Measurements from ENCODE around the gene ITGA2. TPM values are rescaled to one million over a fixed set of nuclear protein-coding genes. Genes with fewer than 3 reads are reported as not detected.

ITGA2 gene
- total and polyA plus RNA-seq, 9 of the 15 experiments (the other 6 are each of a cell fraction or from before 2014, with no cell fraction given): 0.01 to 0.09 (median 0.03) TPM; not detected in 5

GRCh38 chr5:53090229-53090628, 101.1 kb downstream of the ITGA2 start:
- no peak overlapping the region for H3K4me2 ChIP-seq (ENCODE audit: insufficient read depth, low read length)
- no TSS peak for BruUV-seq (replicated peaks)
- ATAC-seq (no peak), FAIRE-seq (no peak), DNase-seq (ENCODE audit: extremely low read depth in 1 of 4, low spot score in 3 of 4) (no peak)
- no peaks in the 10 kb centered on the region for H4K20me1 ChIP-seq (replicated peaks; ENCODE audit: control insufficient read depth, insufficient read depth, low read length)
- WGBS (ENCODE audit: insufficient coverage, low coverage, missing lambda C conversion rate): 2% methylated on average over 5 of the region's 5 CpGs
- no peaks in the 10 kb centered on the region for H3K9me1 ChIP-seq (ENCODE audit: control insufficient read depth, insufficient read depth, low read length)
- intact Hi-C loops (cut with micrococcal nuclease): loop anchor here (10.0 kb wide), 1 partner anchor 285 kb away; no protein-coding TSS in a partner anchor
- CTCF ChIA-PET (ENCODE audit: low intra/inter-chr PET ratio): no interaction called here
- H3K4me3 ChIP-seq: no peak overlapping the region
- in situ Hi-C loops (cut with MboI): no loop called here
- no peak overlapping the region for H2AFZ ChIP-seq (ENCODE audit: low read depth, low read length)
- H3K79me2 ChIP-seq (ENCODE audit: control insufficient read depth, insufficient read depth, low read length): no peaks in the 10 kb centered on the region
- no peaks in the 10 kb centered on the region for H3K4me1 ChIP-seq (replicated peaks in 1 of 2; ENCODE audit: control insufficient read depth in 2 of 2, insufficient read depth in 2 of 2, low read length in 2 of 2)
- no peaks in the 10 kb centered on the region for H3K27me3 ChIP-seq (ENCODE audit: control insufficient read depth in 2 of 2, insufficient read depth in 2 of 2, low read length in 2 of 2)
- no peak overlapping the region for H3K9ac ChIP-seq (ENCODE audit: insufficient read depth in 1 of 2, low read depth in 2 of 2, low read length in 2 of 2)
- no peaks in the 10 kb centered on the region for H3K9me3 ChIP-seq (replicated peaks; ENCODE audit: control insufficient read depth, insufficient read depth, low read depth, low read length)
- TF ChIP-seq, protein P1, sequence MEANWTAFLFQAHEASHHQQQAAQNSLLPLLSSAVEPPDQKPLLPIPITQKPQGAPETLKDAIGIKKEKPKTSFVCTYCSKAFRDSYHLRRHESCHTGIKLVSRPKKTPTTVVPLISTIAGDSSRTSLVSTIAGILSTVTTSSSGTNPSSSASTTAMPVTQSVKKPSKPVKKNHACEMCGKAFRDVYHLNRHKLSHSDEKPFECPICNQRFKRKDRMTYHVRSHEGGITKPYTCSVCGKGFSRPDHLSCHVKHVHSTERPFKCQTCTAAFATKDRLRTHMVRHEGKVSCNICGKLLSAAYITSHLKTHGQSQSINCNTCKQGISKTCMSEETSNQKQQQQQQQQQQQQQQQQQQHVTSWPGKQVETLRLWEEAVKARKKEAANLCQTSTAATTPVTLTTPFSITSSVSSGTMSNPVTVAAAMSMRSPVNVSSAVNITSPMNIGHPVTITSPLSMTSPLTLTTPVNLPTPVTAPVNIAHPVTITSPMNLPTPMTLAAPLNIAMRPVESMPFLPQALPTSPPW (CRISPR knock-in tag; IDR thresholded peaks at IDR 0.05): no peak
- TF ChIP-seq MTA2 (IDR thresholded peaks at IDR 0.05; ENCODE audit: low read depth) (no peak), YBX1 (IDR thresholded peaks at IDR 0.05) (no peak), BRD4 (IDR thresholded peaks at IDR 0.05) (no peak), ZNF561 (CRISPR knock-in tag; conservative IDR thresholded peaks at IDR 0.05) (no peak), IRF2 (CRISPR knock-in tag; IDR thresholded peaks at IDR 0.05) (no peak), ZC3H11A (IDR thresholded peaks at IDR 0.05; ENCODE audit: low read depth, low read length) (no peak), EGR1 (conservative IDR thresholded peaks at IDR 0.05) (no peak), YY1 (IDR thresholded peaks at IDR 0.05; ENCODE audit: borderline replicate concordance in 1 of 3, control insufficient read depth in 1 of 3, extremely low read depth in 1 of 3, insufficient read depth in 3 of 3, insufficient read length in 1 of 3, insufficient replicate concordance in 2 of 3, low read depth in 1 of 3, low read length in 2 of 3) (no peak)
- POLR2A ChIA-PET: interaction anchor here (2.1 kb wide), 1 partner anchor 9 kb away, joined by 6 read pairs; no protein-coding TSS in a partner anchor
- H3K27ac ChIP-seq (ENCODE audit: extremely low read depth, low read depth, low read length): no peak overlapping the region
- no peaks in the 10 kb centered on the region for H3K36me3 ChIP-seq (ENCODE audit: control insufficient read depth, insufficient read depth, low read length)

Data from K562 (cell line).